Measurements from ENCODE around the gene ISLR2.

Gene ISLR2

GRCh38 chr15:74165461-74165860, 35.1 kb downstream of the ISLR2 start:
- TF ChIP-seq, protein P1, sequence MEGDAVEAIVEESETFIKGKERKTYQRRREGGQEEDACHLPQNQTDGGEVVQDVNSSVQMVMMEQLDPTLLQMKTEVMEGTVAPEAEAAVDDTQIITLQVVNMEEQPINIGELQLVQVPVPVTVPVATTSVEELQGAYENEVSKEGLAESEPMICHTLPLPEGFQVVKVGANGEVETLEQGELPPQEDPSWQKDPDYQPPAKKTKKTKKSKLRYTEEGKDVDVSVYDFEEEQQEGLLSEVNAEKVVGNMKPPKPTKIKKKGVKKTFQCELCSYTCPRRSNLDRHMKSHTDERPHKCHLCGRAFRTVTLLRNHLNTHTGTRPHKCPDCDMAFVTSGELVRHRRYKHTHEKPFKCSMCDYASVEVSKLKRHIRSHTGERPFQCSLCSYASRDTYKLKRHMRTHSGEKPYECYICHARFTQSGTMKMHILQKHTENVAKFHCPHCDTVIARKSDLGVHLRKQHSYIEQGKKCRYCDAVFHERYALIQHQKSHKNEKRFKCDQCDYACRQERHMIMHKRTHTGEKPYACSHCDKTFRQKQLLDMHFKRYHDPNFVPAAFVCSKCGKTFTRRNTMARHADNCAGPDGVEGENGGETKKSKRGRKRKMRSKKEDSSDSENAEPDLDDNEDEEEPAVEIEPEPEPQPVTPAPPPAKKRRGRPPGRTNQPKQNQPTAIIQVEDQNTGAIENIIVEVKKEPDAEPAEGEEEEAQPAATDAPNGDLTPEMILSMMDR (conservative IDR thresholded peaks at IDR 0.05; ENCODE audit: low read depth, low read length): no peak

GRCh38 chr15:74167891-74168331, 37.5 kb downstream of the ISLR2 start:
- no peak for DNase-seq (ENCODE audit: low read depth)
- TF ChIP-seq, protein P1 (conservative IDR thresholded peaks at IDR 0.05; ENCODE audit: low read depth, low read length): no peak
- H3K4me3 ChIP-seq (ENCODE audit: low read depth, low read length): no peak overlapping the region

More at GRCh38 chr15:74165461-74165860, 35.1 kb downstream of the ISLR2 start:
- no peak overlapping the region for H3K4me3 ChIP-seq (ENCODE audit: low read depth, low read length)
- DNase-seq (ENCODE audit: low read depth): no peak

DNA sequence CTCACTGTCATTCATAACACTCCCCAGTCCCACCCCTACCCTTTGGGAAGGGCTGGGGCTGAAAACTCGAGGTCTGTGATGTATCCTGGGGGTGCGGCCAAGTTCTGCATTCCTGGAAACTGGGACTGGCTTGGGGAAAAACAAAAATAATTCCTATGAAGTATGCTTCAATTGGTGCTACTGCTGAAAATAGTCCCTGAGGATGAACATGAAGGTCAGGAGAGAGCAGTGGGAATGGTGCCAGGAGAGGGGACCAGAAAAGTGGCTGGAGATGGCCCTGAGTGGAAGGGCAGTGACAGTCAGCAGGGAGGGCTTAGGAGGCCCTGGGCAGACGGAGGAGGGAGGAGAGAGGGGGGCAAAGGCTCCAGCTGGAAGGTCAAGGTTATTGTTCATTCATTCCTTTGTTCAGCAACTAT, 38.3 kb downstream of the ISLR2 start:
- no peak for DNase-seq (ENCODE audit: low read depth)
- TF ChIP-seq, protein P1 (conservative IDR thresholded peaks at IDR 0.05; ENCODE audit: low read depth, low read length): no peak
- no peak overlapping the region for H3K4me3 ChIP-seq (ENCODE audit: low read depth, low read length)

- no peak overlapping the region for H3K4me3 ChIP-seq (ENCODE audit: low read depth, low read length)
- no peak for DNase-seq (ENCODE audit: low read depth)
- TF ChIP-seq, protein P1 (conservative IDR thresholded peaks at IDR 0.05; ENCODE audit: low read depth, low read length): no peak
Measured at GRCh38 chr15:74170071-74170844, 39.9 kb downstream of the ISLR2 start.

DNA sequence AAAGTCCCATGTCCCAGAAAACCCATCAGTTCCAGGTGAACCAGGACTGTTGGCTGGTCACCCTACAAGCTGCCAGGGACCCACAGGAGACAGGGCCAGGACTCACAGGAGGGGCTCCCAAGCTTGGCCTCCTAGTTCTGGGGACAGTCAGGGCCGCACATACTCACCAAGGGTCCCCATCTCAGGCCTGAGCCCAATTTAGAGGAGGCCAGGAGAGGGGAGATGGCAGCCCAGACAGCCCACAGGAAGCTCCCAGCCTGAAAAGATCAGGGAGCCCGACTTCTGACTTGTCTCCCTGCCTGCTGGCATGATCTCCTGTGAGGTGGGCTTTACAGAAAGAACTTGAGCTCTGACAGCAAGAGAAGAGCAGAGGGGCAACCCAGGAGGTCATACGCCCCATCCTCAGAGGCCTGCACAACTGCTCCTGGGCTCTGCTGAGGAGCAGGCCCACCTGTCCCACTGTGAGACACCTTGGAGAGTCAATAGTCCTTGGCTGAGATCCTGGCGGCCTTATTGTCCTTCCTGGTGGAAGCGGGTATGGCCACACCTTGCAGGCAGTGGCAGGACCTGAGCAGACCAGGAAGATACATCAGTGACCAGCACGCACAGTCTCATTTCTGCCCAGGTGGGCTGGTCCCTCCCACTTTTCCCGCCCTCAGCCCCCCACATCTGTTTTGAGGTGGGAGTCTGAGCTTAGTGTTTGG, 40.6 kb downstream of the ISLR2 start:
- TF ChIP-seq, protein P1 (conservative IDR thresholded peaks at IDR 0.05; ENCODE audit: low read depth, low read length): no peak
- H3K4me3 ChIP-seq (ENCODE audit: low read depth, low read length): no peak overlapping the region
- DNase-seq (ENCODE audit: low read depth): no peak

- DNase-seq (ENCODE audit: low read depth): no peak
- TF ChIP-seq, protein P1 (conservative IDR thresholded peaks at IDR 0.05; ENCODE audit: low read depth, low read length): no peak
- no peak overlapping the region for H3K4me3 ChIP-seq (ENCODE audit: low read depth, low read length)
Measured at GRCh38 chr15:74171965-74172541, 41.7 kb downstream of the ISLR2 start.
